ENCODE data around the gene CARMIL1.

The CARMIL1 gene

GRCh38 chr6:25250878-25251277 is 28.3 kb upstream of the CARMIL1 start:
- Histone ChIP-seq H3K4me3 (ENCODE audit: low read depth in 1 of 2, low read length in 2 of 2) (no peak overlapping the region), H3K9me3 (ENCODE audit: control insufficient read depth in 1 of 2, low read length in 2 of 2) (no peaks in the 10 kb centered on the region), H3K27ac (ENCODE audit: low read length) (no peak overlapping the region), H3K4me1 (ENCODE audit: control insufficient read depth in 1 of 2, insufficient read depth in 2 of 2, low read length in 2 of 2) (no peaks in the 10 kb centered on the region), H3K27me3 (ENCODE audit: low read depth, low read length) (no peaks in the 10 kb centered on the region), H3K36me3 (ENCODE audit: control insufficient read depth in 1 of 2, insufficient read depth in 2 of 2, low read length in 2 of 2) (no peaks in the 10 kb centered on the region)

GRCh38 chr6:25251426-25251825 is 27.7 kb upstream of the CARMIL1 start:
- no peak overlapping the region for H3K4me3 ChIP-seq (ENCODE audit: low read depth in 1 of 2, low read length in 2 of 2)
- H3K9me3 ChIP-seq (ENCODE audit: control insufficient read depth in 1 of 2, low read length in 2 of 2) = no peaks in the 10 kb centered on the region
- no peaks in the 10 kb centered on the region for H3K27me3 ChIP-seq (ENCODE audit: low read depth, low read length)
- H3K4me1 ChIP-seq (ENCODE audit: control insufficient read depth in 1 of 2, insufficient read depth in 2 of 2, low read length in 2 of 2) = no peaks in the 10 kb centered on the region
- no peak overlapping the region for H3K27ac ChIP-seq (ENCODE audit: low read length)
- H3K36me3 ChIP-seq (ENCODE audit: control insufficient read depth in 1 of 2, insufficient read depth in 2 of 2, low read length in 2 of 2) = no peaks in the 10 kb centered on the region

- H3K4me1 ChIP-seq (ENCODE audit: control insufficient read depth in 1 of 2, insufficient read depth in 2 of 2, low read length in 2 of 2) = no peaks in the 10 kb centered on the region
- H3K27me3 ChIP-seq (ENCODE audit: low read depth, low read length) = no peaks in the 10 kb centered on the region
- H3K36me3 ChIP-seq (ENCODE audit: control insufficient read depth in 1 of 2, insufficient read depth in 2 of 2, low read length in 2 of 2) = no peaks in the 10 kb centered on the region
- H3K9me3 ChIP-seq (ENCODE audit: control insufficient read depth in 1 of 2, low read length in 2 of 2) = no peaks in the 10 kb centered on the region
- H3K27ac ChIP-seq (ENCODE audit: low read length) = no peak overlapping the region
- H3K4me3 ChIP-seq (ENCODE audit: low read depth in 1 of 2, low read length in 2 of 2) = no peak overlapping the region
These were observed 25.8 kb upstream of the CARMIL1 start for GRCh38 chr6:25253351-25253750.

GRCh38 chr6:25254671-25255070 is 24.5 kb upstream of the CARMIL1 start:
- H3K4me3 ChIP-seq (ENCODE audit: low read depth in 1 of 2, low read length in 2 of 2) = no peak overlapping the region
- no peaks in the 10 kb centered on the region for H3K36me3 ChIP-seq (ENCODE audit: control insufficient read depth in 1 of 2, insufficient read depth in 2 of 2, low read length in 2 of 2)
- no peaks in the 10 kb centered on the region for H3K27me3 ChIP-seq (ENCODE audit: low read depth, low read length)
- no peak overlapping the region for H3K27ac ChIP-seq (ENCODE audit: low read length)
- H3K9me3 ChIP-seq (ENCODE audit: control insufficient read depth in 1 of 2, low read length in 2 of 2) = no peaks in the 10 kb centered on the region
- H3K4me1 ChIP-seq (ENCODE audit: control insufficient read depth in 1 of 2, insufficient read depth in 2 of 2, low read length in 2 of 2) = no peaks in the 10 kb centered on the region

GRCh38 chr6:25257686-25258348 is 21.4 kb upstream of the CARMIL1 start:
- H3K27ac ChIP-seq (ENCODE audit: low read length) = no peak overlapping the region
- H3K4me3 ChIP-seq (ENCODE audit: low read depth in 1 of 2, low read length in 2 of 2) = no peak overlapping the region
- H3K27me3 ChIP-seq (ENCODE audit: low read depth, low read length) = no peaks in the 10 kb centered on the region

GRCh38 chr6:25259756-25260155 is 19.4 kb upstream of the CARMIL1 start:
- H3K9me3 ChIP-seq (ENCODE audit: control insufficient read depth in 1 of 2, low read length in 2 of 2) = no peaks in the 10 kb centered on the region
- H3K4me1 ChIP-seq (ENCODE audit: control insufficient read depth in 1 of 2, insufficient read depth in 2 of 2, low read length in 2 of 2) = no peaks in the 10 kb centered on the region
- no peaks in the 10 kb centered on the region for H3K27me3 ChIP-seq (ENCODE audit: low read depth, low read length)
- no peak overlapping the region for H3K27ac ChIP-seq (ENCODE audit: low read length)
- no peak overlapping the region for H3K4me3 ChIP-seq (ENCODE audit: low read depth in 1 of 2, low read length in 2 of 2)
- H3K36me3 ChIP-seq (ENCODE audit: control insufficient read depth in 1 of 2, insufficient read depth in 2 of 2, low read length in 2 of 2) = no peaks in the 10 kb centered on the region

More at GRCh38 chr6:25257686-25258348, 21.4 kb upstream of the CARMIL1 start:
- Histone ChIP-seq H3K9me3 (ENCODE audit: control insufficient read depth in 1 of 2, low read length in 2 of 2) (no peaks in the 10 kb centered on the region), H3K36me3 (ENCODE audit: control insufficient read depth in 1 of 2, insufficient read depth in 2 of 2, low read length in 2 of 2) (no peaks in the 10 kb centered on the region), H3K4me1 (ENCODE audit: control insufficient read depth in 1 of 2, insufficient read depth in 2 of 2, low read length in 2 of 2) (no peaks in the 10 kb centered on the region)

- H3K27ac ChIP-seq (ENCODE audit: low read length) = no peak overlapping the region
These were observed 15.5 kb upstream of the CARMIL1 start for GRCh38 chr6:25263657-25264056.

GRCh38 chr6:25266456-25267100 is 12.6 kb upstream of the CARMIL1 start:
- H3K36me3 ChIP-seq (ENCODE audit: control insufficient read depth in 1 of 2, insufficient read depth in 2 of 2, low read length in 2 of 2) = no peaks in the 10 kb centered on the region
- H3K27ac ChIP-seq (ENCODE audit: low read length) = no peak overlapping the region
- H3K4me3 ChIP-seq (ENCODE audit: low read depth in 1 of 2, low read length in 2 of 2) = no peak overlapping the region
- H3K4me1 ChIP-seq (ENCODE audit: control insufficient read depth in 1 of 2, insufficient read depth in 2 of 2, low read length in 2 of 2) = no peaks in the 10 kb centered on the region
- H3K9me3 ChIP-seq (ENCODE audit: control insufficient read depth in 1 of 2, low read length in 2 of 2) = no peaks in the 10 kb centered on the region
- no peaks in the 10 kb centered on the region for H3K27me3 ChIP-seq (ENCODE audit: low read depth, low read length)

More at GRCh38 chr6:25263657-25264056, 15.5 kb upstream of the CARMIL1 start:
- H3K4me1 ChIP-seq (ENCODE audit: control insufficient read depth in 1 of 2, insufficient read depth in 2 of 2, low read length in 2 of 2) = no peaks in the 10 kb centered on the region
- no peaks in the 10 kb centered on the region for H3K9me3 ChIP-seq (ENCODE audit: control insufficient read depth in 1 of 2, low read length in 2 of 2)
- no peaks in the 10 kb centered on the region for H3K27me3 ChIP-seq (ENCODE audit: low read depth, low read length)
- no peak overlapping the region for H3K4me3 ChIP-seq (ENCODE audit: low read depth in 1 of 2, low read length in 2 of 2)
- H3K36me3 ChIP-seq (ENCODE audit: control insufficient read depth in 1 of 2, insufficient read depth in 2 of 2, low read length in 2 of 2) = no peaks in the 10 kb centered on the region

GRCh38 chr6:25267662-25268061 is 11.5 kb upstream of the CARMIL1 start:
- Histone ChIP-seq H3K27ac (ENCODE audit: low read length) (no peak overlapping the region), H3K27me3 (ENCODE audit: low read depth, low read length) (no peaks in the 10 kb centered on the region), H3K36me3 (ENCODE audit: control insufficient read depth in 1 of 2, insufficient read depth in 2 of 2, low read length in 2 of 2) (no peaks in the 10 kb centered on the region), H3K4me3 (ENCODE audit: low read depth in 1 of 2, low read length in 2 of 2) (no peak overlapping the region), H3K4me1 (ENCODE audit: control insufficient read depth in 1 of 2, insufficient read depth in 2 of 2, low read length in 2 of 2) (no peaks in the 10 kb centered on the region), H3K9me3 (ENCODE audit: control insufficient read depth in 1 of 2, low read length in 2 of 2) (no peaks in the 10 kb centered on the region)

- H3K4me1 ChIP-seq (ENCODE audit: control insufficient read depth in 1 of 2, insufficient read depth in 2 of 2, low read length in 2 of 2) = no peaks in the 10 kb centered on the region
- H3K27me3 ChIP-seq (ENCODE audit: low read depth, low read length) = no peaks in the 10 kb centered on the region
- H3K9me3 ChIP-seq (ENCODE audit: control insufficient read depth in 1 of 2, low read length in 2 of 2) = no peaks in the 10 kb centered on the region
- H3K27ac ChIP-seq (ENCODE audit: low read length) = no peak overlapping the region
- H3K4me3 ChIP-seq (ENCODE audit: low read depth in 1 of 2, low read length in 2 of 2) = no peak overlapping the region
- no peaks in the 10 kb centered on the region for H3K36me3 ChIP-seq (ENCODE audit: control insufficient read depth in 1 of 2, insufficient read depth in 2 of 2, low read length in 2 of 2)
These were observed 8.6 kb upstream of the CARMIL1 start for GRCh38 chr6:25270559-25270958.

- Histone ChIP-seq H3K27ac (ENCODE audit: low read length) (no peak overlapping the region), H3K36me3 (ENCODE audit: control insufficient read depth in 1 of 2, insufficient read depth in 2 of 2, low read length in 2 of 2) (no peaks in the 10 kb centered on the region), H3K4me3 (ENCODE audit: low read depth in 1 of 2, low read length in 2 of 2) (no peak overlapping the region), H3K4me1 (ENCODE audit: control insufficient read depth in 1 of 2, insufficient read depth in 2 of 2, low read length in 2 of 2) (peaks cover 0 to 13% of the 10 kb centered on the region in 2 donors), H3K9me3 (ENCODE audit: control insufficient read depth in 1 of 2, low read length in 2 of 2) (no peaks in the 10 kb centered on the region), H3K27me3 (ENCODE audit: low read depth, low read length) (no peaks in the 10 kb centered on the region)
These were observed 3.7 kb upstream of the CARMIL1 start for GRCh38 chr6:25275436-25275835.

GRCh38 chr6:25277386-25277785 is 1.8 kb upstream of the CARMIL1 start:
- Histone ChIP-seq H3K27ac (ENCODE audit: low read length) (no peak overlapping the region), H3K9me3 (ENCODE audit: control insufficient read depth in 1 of 2, low read length in 2 of 2) (no peaks in the 10 kb centered on the region), H3K27me3 (ENCODE audit: low read depth, low read length) (no peaks in the 10 kb centered on the region), H3K36me3 (ENCODE audit: control insufficient read depth in 1 of 2, insufficient read depth in 2 of 2, low read length in 2 of 2) (no peaks in the 10 kb centered on the region), H3K4me3 (ENCODE audit: low read depth in 1 of 2, low read length in 2 of 2) (no peak overlapping the region), H3K4me1 (ENCODE audit: control insufficient read depth in 1 of 2, insufficient read depth in 2 of 2, low read length in 2 of 2) (peaks cover 0 to 18% of the 10 kb centered on the region in 2 donors)
